Measurements from ENCODE around the gene PLCH1.

DNA sequence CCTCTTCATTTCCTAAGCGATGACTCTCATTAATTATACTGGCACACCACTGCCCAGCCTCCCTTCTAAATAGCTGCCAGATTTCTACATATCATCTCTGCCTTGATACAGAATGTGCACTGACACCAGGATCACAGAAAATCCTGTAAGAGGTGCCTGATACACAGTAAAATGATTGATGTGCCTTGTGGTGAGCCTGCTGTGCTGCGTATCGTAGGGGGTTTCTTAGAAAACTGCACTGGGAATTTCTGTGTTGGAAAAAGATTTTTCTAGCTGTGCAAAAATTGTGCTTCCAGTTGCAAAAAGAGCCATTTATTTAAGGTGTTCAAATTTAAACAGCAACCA, 3.0 kb upstream of the PLCH1 start:
- TF ChIP-seq, protein P1, sequence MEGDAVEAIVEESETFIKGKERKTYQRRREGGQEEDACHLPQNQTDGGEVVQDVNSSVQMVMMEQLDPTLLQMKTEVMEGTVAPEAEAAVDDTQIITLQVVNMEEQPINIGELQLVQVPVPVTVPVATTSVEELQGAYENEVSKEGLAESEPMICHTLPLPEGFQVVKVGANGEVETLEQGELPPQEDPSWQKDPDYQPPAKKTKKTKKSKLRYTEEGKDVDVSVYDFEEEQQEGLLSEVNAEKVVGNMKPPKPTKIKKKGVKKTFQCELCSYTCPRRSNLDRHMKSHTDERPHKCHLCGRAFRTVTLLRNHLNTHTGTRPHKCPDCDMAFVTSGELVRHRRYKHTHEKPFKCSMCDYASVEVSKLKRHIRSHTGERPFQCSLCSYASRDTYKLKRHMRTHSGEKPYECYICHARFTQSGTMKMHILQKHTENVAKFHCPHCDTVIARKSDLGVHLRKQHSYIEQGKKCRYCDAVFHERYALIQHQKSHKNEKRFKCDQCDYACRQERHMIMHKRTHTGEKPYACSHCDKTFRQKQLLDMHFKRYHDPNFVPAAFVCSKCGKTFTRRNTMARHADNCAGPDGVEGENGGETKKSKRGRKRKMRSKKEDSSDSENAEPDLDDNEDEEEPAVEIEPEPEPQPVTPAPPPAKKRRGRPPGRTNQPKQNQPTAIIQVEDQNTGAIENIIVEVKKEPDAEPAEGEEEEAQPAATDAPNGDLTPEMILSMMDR (optimal IDR thresholded peaks at IDR 0.05 in 1 of 3, IDR thresholded peaks at IDR 0.05 in 1 of 3, conservative IDR thresholded peaks at IDR 0.05 in 1 of 3; ENCODE audit: extremely low read depth in 1 of 3, insufficient read depth in 2 of 3, low read length in 3 of 3), result no peak
- no peak for TF ChIP-seq EZH2 (IDR thresholded peaks at IDR 0.05; ENCODE audit: low read length)
